Measurements from ENCODE around the gene PSEN2. TPM values are rescaled to one million over a fixed set of nuclear protein-coding genes. Genes with fewer than 3 reads are reported as not detected.
A peak's percentile ranks its signal among the peaks of the same experiment; 100 is the strongest.

The PSEN2 gene
- total RNA-seq, 1 experiment from 2014 or later, result 17.4 TPM

- Histone ChIP-seq H3K4ac (ENCODE audit: low read depth, low read length) (no peak overlapping the region), H3K18ac (ENCODE audit: insufficient read length, low read depth, low read length) (peak overlapping the region; percentile 81), H2BK120ac (ENCODE audit: low read depth, low read length, poor library complexity, severe bottlenecking) (no peak overlapping the region), H3K27ac (ENCODE audit: insufficient read length, low read depth, low read length) (peak overlapping the region; percentile 58), H4K91ac (ENCODE audit: insufficient read length, low read depth, low read length) (peak overlapping the region; percentile 30), H3K9me3 (ENCODE audit: control insufficient read depth, low read depth, low read length) (no peaks in the 10 kb centered on the region), H2AFZ (ENCODE audit: low read length) (no peak overlapping the region), H3K23me2 (ENCODE audit: insufficient read length, low read depth, low read length, poor library complexity, severe bottlenecking) (peaks cover 11% of the 10 kb centered on the region), H4K20me1 (ENCODE audit: control insufficient read depth, insufficient read depth, insufficient read length) (no peaks in the 10 kb centered on the region), H3K4me2 (ENCODE audit: insufficient read depth, insufficient read length, low read length) (peak overlapping the region; percentile 68), H4K5ac (ENCODE audit: insufficient read length, low read depth, low read length) (no peak overlapping the region), H3K4me1 (ENCODE audit: insufficient read depth, low read length) (peaks cover 5% of the 10 kb centered on the region; the same call in 1 of the 2 replicates), H2BK5ac (ENCODE audit: insufficient read length, low read length) (no peak overlapping the region), H2BK15ac (ENCODE audit: low read depth, low read length) (no peak overlapping the region), H3K23ac (ENCODE audit: insufficient read length, low read depth, low read length) (no peak overlapping the region), H3K27me3 (ENCODE audit: insufficient read depth, low read length) (no peaks in the 10 kb centered on the region), H2AK5ac (ENCODE audit: insufficient read length, low read length) (no peak overlapping the region), H2BK12ac (ENCODE audit: insufficient read length, low read depth, low read length) (no peak overlapping the region), H3T11ph (ENCODE audit: low read length) (no peak overlapping the region), H3K14ac (ENCODE audit: insufficient read depth, low read length) (peak overlapping the region; percentile 89), H2BK20ac (ENCODE audit: low read depth, low read length, poor library complexity, severe bottlenecking) (no peak overlapping the region), H3K79me1 (ENCODE audit: insufficient read depth, low read depth, low read length, poor library complexity, severe bottlenecking) (no peaks in the 10 kb centered on the region), H3K79me2 (ENCODE audit: insufficient read depth, low read length) (no peaks in the 10 kb centered on the region), H4K8ac (replicated peaks; ENCODE audit: insufficient read length, low read depth, low read length) (no peak overlapping the region), H3K56ac (ENCODE audit: insufficient read length, low read depth, low read length) (no peak overlapping the region), H3K9ac (ENCODE audit: extremely low read depth, insufficient read length, low read length) (peak overlapping the region; percentile 72)
- H3K27ac Mint-ChIP-seq, result peak overlapping the region; percentile 74 to 95 (median 92); a peak in 5 of 7 replicates
- peaks cover 9% of the 10 kb centered on the region for H3K27me3 Mint-ChIP-seq (ENCODE audit: low read depth)
- H3K4me1 Mint-ChIP-seq, result peaks cover 40 to 43% of the 10 kb centered on the region in 2 experiments
- H3K36me3 Mint-ChIP-seq (ENCODE audit: insufficient read depth in 1 of 3, low read depth in 3 of 3), result peaks cover 6 to 9% (median 8%) of the 10 kb centered on the region in 3 experiments; a peak in 6 of 7 replicates
- peak overlapping the region; percentile 79 to 82 for H3K4me3 Mint-ChIP-seq
- no peak for DNase-seq
- H3K9me3 Mint-ChIP-seq, result peaks cover 5 to 12% of the 10 kb centered on the region in 2 experiments
- no CpG with 5 or more reads among the region's 51 CpGs for WGBS (ENCODE audit: extremely low coverage, insufficient read length, low lambda C conversion rate)
- TF ChIP-seq CTCF (conservative IDR thresholded peaks at IDR 0.05), result no peak
Observed at GRCh38 chr1:226939438-226940028, 69.1 kb downstream of the PSEN2 start.
